ENCODE measurements around the gene PGM2L1.
"Not testable (repeated sequence)": the region's sequence is repeated elsewhere in the genome, so short reads cannot be mapped to it uniquely, and the experiment has no call there.

The PGM2L1 gene

GRCh38 chr11:74398244-74399159 is at the start of gene PGM2L1:
Gene PGM2L1 (minus strand): TSS chr11:74398433. CDS start chr11:74398161, 272 bp downstream.
- peak; percentile 63 for DNase-seq (ENCODE audit: low read depth)

GRCh38 chr11:74447720-74448119 is 49.5 kb upstream of the PGM2L1 start:
- no peak for DNase-seq (ENCODE audit: low read depth)

- DNase-seq (ENCODE audit: low read depth), result no peak
Measured at GRCh38 chr11:74446532-74446938, 48.3 kb upstream of the PGM2L1 start.

- no peak for DNase-seq (ENCODE audit: low read depth)
Measured at GRCh38 chr11:74444173-74444826, 46.1 kb upstream of the PGM2L1 start.

- DNase-seq (ENCODE audit: low read depth), result no peak
Measured at GRCh38 chr11:74443071-74443864, 45.0 kb upstream of the PGM2L1 start.

- no peak for DNase-seq (ENCODE audit: low read depth)
Measured at GRCh38 chr11:74442636-74443035, 44.4 kb upstream of the PGM2L1 start.

GRCh38 chr11:74438681-74439080 is 40.4 kb upstream of the PGM2L1 start:
- DNase-seq (ENCODE audit: low read depth), result no peak

GRCh38 chr11:74437441-74438042 is 39.3 kb upstream of the PGM2L1 start:
- DNase-seq (ENCODE audit: low read depth), result no peak

GRCh38 chr11:74434528-74434927 is 36.3 kb upstream of the PGM2L1 start:
- no peak for DNase-seq (ENCODE audit: low read depth)

GRCh38 chr11:74429205-74429604 is 31.0 kb upstream of the PGM2L1 start:
- no peak for DNase-seq (ENCODE audit: low read depth)

GRCh38 chr11:74427384-74427886 is 29.2 kb upstream of the PGM2L1 start:
- DNase-seq (ENCODE audit: low read depth), result no peak

GRCh38 chr11:74425100-74425499 is 26.9 kb upstream of the PGM2L1 start:
- DNase-seq (ENCODE audit: low read depth), result no peak

GRCh38 chr11:74418509-74418895 is 20.3 kb upstream of the PGM2L1 start:
- DNase-seq (ENCODE audit: low read depth), result no peak

- DNase-seq (ENCODE audit: low read depth), result no peak
Measured at GRCh38 chr11:74417860-74418508, 19.8 kb upstream of the PGM2L1 start.

GRCh38 chr11:74417379-74417804 is 19.2 kb upstream of the PGM2L1 start:
- DNase-seq (ENCODE audit: low read depth), result no peak

- not testable (repeated sequence) for DNase-seq (ENCODE audit: low read depth)
Measured at GRCh38 chr11:74416974-74417373, 18.7 kb upstream of the PGM2L1 start.

- no peak for DNase-seq (ENCODE audit: low read depth)
Measured at GRCh38 chr11:74412733-74413359, 14.6 kb upstream of the PGM2L1 start.

GRCh38 chr11:74412321-74412720 is 14.1 kb upstream of the PGM2L1 start:
- no peak for DNase-seq (ENCODE audit: low read depth)

GRCh38 chr11:74409633-74410032 is 11.4 kb upstream of the PGM2L1 start:
- no peak for DNase-seq (ENCODE audit: low read depth)

- no peak for DNase-seq (ENCODE audit: low read depth)
Measured at GRCh38 chr11:74403607-74404321, 5.5 kb upstream of the PGM2L1 start.

Data from GM04503 (cell line).